A549 (cell line): Measurements from ENCODE around the gene OLFM1. TPM values are rescaled to one million over a fixed set of nuclear protein-coding genes. Genes with fewer than 3 reads are reported as not detected.

Source experiments
- ATAC-seq, 2 experiments: fragments of 200-7000 bp in 1 of 2; fragments of >200 bp in 1 of 2; cut with Nextera tagmentation in 1 of 2; cut with Tn5 transposase in 1 of 2; 3 replicates each; pipeline versions ENCODE4 v1.8.0 to v1.9.1; 2018 to 2020; ENCODE audit warnings: mild to moderate bottlenecking in 1 of 2, moderate library complexity in 1 of 2
- CTCF ChIA-PET: fragments of 300-600 bp; sonication (Branson Sonifier 250); formaldehyde crosslinking; extraction: SDS; loops from one replicate; lab custom pipeline; 2021; ENCODE audit warnings: antibody characterized with exemption, inconsistent platforms; lab: Yijun Ruan, JAX
- POLR2A ChIA-PET: fragments of 350-600 bp; formaldehyde crosslinking; extraction: SDS; loops from one replicate; lab custom pipeline; 2021; ENCODE audit warnings: antibody characterized with exemption, inconsistent platforms; lab: Yijun Ruan, JAX
- DNase-seq, 2 experiments: peaks; one replicate each; pipeline versions ENCODE4 v3.0.0 to v3.0.0-alpha.2; 2011 to 2016; ENCODE audit warnings: low read depth in 1 of 2, low spot score in 1 of 2
- FAIRE-seq: peaks from 2 replicates; lab custom pipeline; 2011; peaks lifted over from hg19 to GRCh38; lab: Jason Lieb, UNC
- H3K27ac ChIP-seq, 2 experiments: fragments of >200 bp; sonication (Bioruptor Twin); formaldehyde crosslinking; 3 replicates each; pipeline ENCODE4 v1.5.1; 2016 to 2017
- H3K4me1 ChIP-seq: fragments of >200 bp; sonication (Bioruptor Twin); formaldehyde crosslinking; 3 replicates; pipeline ENCODE4 v1.6.1; 2016
- H3K4me2 ChIP-seq: fragments of >200 bp; sonication (Bioruptor Twin); formaldehyde crosslinking; 3 replicates; pipeline ENCODE4 v1.6.1; 2016
- H3K4me3 ChIP-seq: fragments of >200 bp; sonication (Bioruptor Twin); formaldehyde crosslinking; 3 replicates; pipeline ENCODE4 v1.5.1; 2016
- H3K9me3 ChIP-seq: fragments of >200 bp; sonication (Bioruptor Twin); formaldehyde crosslinking; 3 replicates; pipeline ENCODE4 v1.6.1; 2016
- CHD4 ChIP-seq: fragments of 200-600 bp; sonication (generic); IDR thresholded peaks from 2 replicates; pipeline ENCODE4 v1.6.1; 2016; ENCODE audit warnings: antibody characterized with exemption, mild to moderate bottlenecking, borderline replicate concordance
- EHMT2 ChIP-seq: fragments of 200-600 bp; sonication (generic); IDR thresholded peaks from 2 replicates; pipeline ENCODE4 v1.6.1; 2016; ENCODE audit warnings: antibody characterized with exemption, low read depth, mild to moderate bottlenecking, moderate library complexity
- ESRRA ChIP-seq: fragments of 150-350 bp; IDR thresholded peaks from 2 replicates; pipeline ENCODE4 v1.6.1; 2014; ENCODE audit warnings: mild to moderate bottlenecking, low read length, borderline replicate concordance
- FOSL2 ChIP-seq, 2 experiments: fragments of 450-650 bp in 1 of 2; fragments of >200 bp in 1 of 2; sonication (Bioruptor Twin) in 1 of 2; formaldehyde crosslinking; IDR thresholded peaks; 2 replicates each; pipeline versions ENCODE4 v1.5.0 to v1.6.1; 2016 to 2020; ENCODE audit warnings: mild to moderate bottlenecking in 1 of 2, moderate library complexity in 1 of 2
- FOXS1 ChIP-seq: fragments of 250-450 bp; sonication (Bioruptor Pico); IDR thresholded peaks from 2 replicates; pipeline ENCODE4 v1.5.0; 2020; ENCODE audit warnings: mild to moderate bottlenecking, moderate library complexity
- HEYL ChIP-seq: fragments of 250-450 bp; sonication (Bioruptor Pico); IDR thresholded peaks from 2 replicates; pipeline ENCODE4 v1.8.0; 2021; ENCODE audit warnings: mild to moderate bottlenecking, moderate library complexity
- HOXB13 ChIP-seq: fragments of 250-450 bp; sonication (Bioruptor Pico); IDR thresholded peaks from 2 replicates; pipeline ENCODE4 v1.5.0; 2020; ENCODE audit warnings: low read depth, mild to moderate bottlenecking, moderate library complexity
- HOXB5 ChIP-seq: fragments of 250-450 bp; sonication (Bioruptor Pico); IDR thresholded peaks from 2 replicates; pipeline ENCODE4 v1.5.0; 2020; ENCODE audit warnings: mild to moderate bottlenecking, moderate library complexity
- MAZ ChIP-seq: fragments of 150-350 bp; IDR thresholded peaks from 2 replicates; pipeline ENCODE4 v1.6.1; 2014; ENCODE audit warnings: antibody characterized with exemption, low read depth, low read length, borderline replicate concordance
- NR3C1 ChIP-seq: fragments of >200 bp; sonication (Bioruptor Twin); formaldehyde crosslinking; IDR thresholded peaks from 3 replicates; pipeline ENCODE4 v1.6.1; 2017
- RCOR1 ChIP-seq: fragments of 150-350 bp; IDR thresholded peaks from 2 replicates; pipeline ENCODE4 v1.6.1; 2014; ENCODE audit warnings: antibody characterized with exemption, low read length, low read depth
- SREBF2 ChIP-seq: fragments of 450-650 bp; IDR thresholded peaks from 2 replicates; pipeline ENCODE4 v1.6.1; 2014; ENCODE audit warnings: mild to moderate bottlenecking, moderate library complexity
- TFCP2L1 ChIP-seq: fragments of 250-450 bp; sonication (Bioruptor Pico); IDR thresholded peaks from 2 replicates; pipeline ENCODE4 v1.5.0; 2021; ENCODE audit warnings: mild to moderate bottlenecking
- ZC3H11A ChIP-seq: fragments of 450-650 bp; IDR thresholded peaks from 2 replicates; pipeline ENCODE4 v1.6.1; 2014; ENCODE audit warnings: antibody characterized with exemption, mild to moderate bottlenecking
- ZNF302 ChIP-seq: fragments of 250-450 bp; sonication (Bioruptor Pico); IDR thresholded peaks from 2 replicates; pipeline ENCODE4 v1.9.0; 2021; ENCODE audit warnings: inconsistent platforms, mild to moderate bottlenecking, moderate library complexity
- WGBS: methylation state at CpG from one replicate; pipeline ENCODE4 v1.1.6; 2017; ENCODE audit errors: missing lambda C conversion rate; 5-methylcytosine and 5-hydroxymethylcytosine counted together
- polyA plus RNA-seq, 4 experiments: library from polyadenylated mRNA; depleted of rRNA in 3 of 4; stranded (reverse); fragments of >200 nt; fragmentation: RNase III in 1 of 4; extraction: RNeasy Plus Mini Kit Qiagen cat#74134 plus additional on column Dnase treatment in 1 of 4; gene quantifications; 2 replicates in 3 of 4; 3 replicates in 1 of 4; pipeline ENCODE4 v1.2.3, GENCODE V29; 2011 to 2017
- TF ChIP-seq, protein P1 (sequence below): fragments of 200-600 bp; sonication (generic); IDR thresholded peaks from 2 replicates; pipeline ENCODE4 v1.6.1; 2016; ENCODE audit warnings: antibody characterized with exemption, mild to moderate bottlenecking, moderate library complexity
- TF ChIP-seq, protein P2 (sequence below): fragments of 250-450 bp; sonication (Bioruptor Pico); IDR thresholded peaks from 2 replicates; pipeline ENCODE4 v1.5.0; 2021; ENCODE audit warnings: mild to moderate bottlenecking, moderate library complexity, borderline replicate concordance
- TF ChIP-seq, protein P3 (sequence below): IDR thresholded peaks from 2 replicates; pipeline ENCODE4 v1.6.1; 2012
- TF ChIP-seq, protein P4 (sequence below): fragments of >200 bp; sonication (Bioruptor Twin); formaldehyde crosslinking; IDR thresholded peaks from 3 replicates; pipeline ENCODE4 v1.6.1; 2016
- TF ChIP-seq, protein P5 (sequence below): IDR thresholded peaks from 2 replicates; pipeline ENCODE4 v1.6.1; 2012; ENCODE audit warnings: low read depth, borderline replicate concordance

Gene OLFM1
- polyA plus RNA-seq, 2 of the 4 experiments (the other 2 are of a cell fraction): 2.7 to 10.5 TPM

DNA sequence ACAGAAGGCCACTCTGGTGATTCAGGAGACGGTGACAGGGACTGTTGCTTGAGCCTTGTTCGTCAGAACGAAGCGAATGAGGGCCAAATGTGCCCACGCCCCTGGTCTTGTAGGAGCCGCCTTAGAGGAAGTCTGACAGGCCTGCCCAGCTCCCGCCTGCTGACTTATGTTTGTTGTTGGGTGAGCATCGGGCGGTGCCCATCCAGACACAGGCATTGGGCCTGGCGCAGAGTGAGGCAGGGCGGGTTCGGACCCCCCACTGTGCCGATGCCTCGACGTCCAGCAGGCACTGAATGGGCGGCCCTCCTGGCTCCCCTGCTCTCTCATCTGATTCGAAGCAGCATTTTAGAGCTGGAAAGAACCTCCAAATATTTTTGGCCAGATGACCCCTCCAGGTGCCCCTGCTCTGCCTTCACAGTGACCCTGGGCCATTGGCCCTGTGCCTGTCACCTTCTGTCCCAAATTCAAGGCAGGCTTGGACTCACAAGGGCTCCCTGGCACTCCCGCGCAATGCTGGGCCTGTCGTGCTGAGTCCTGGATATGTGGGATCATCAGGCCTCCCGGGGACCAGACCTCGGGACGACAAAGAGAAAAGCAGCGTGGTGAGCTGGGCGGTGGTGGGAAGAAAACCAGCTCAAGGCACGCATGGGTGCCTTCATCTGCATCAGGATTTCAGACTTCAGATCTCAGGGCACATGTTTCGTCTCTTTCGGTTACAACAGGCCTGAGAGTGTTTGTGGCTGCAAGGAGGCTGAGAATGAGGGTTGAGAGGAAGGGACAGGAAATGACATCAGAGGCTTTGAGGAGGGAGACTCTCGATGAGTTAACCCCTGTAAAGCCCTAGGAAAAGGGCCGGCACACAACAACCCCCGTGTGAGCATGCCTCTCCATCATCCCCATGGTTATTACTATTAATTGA is 37.1 kb upstream of the OLFM1 start:
- ATAC-seq (no peak), DNase-seq (no peak), FAIRE-seq (no peak)
- H3K4me2 ChIP-seq: no peak overlapping the region
- H3K4me3 ChIP-seq: no peak overlapping the region
- peaks cover 26% of the 10 kb centered on the region for H3K9me3 ChIP-seq
- WGBS: 48% methylated on average over 29 of the region's 31 CpGs
- POLR2A ChIA-PET: no interaction called here
- H3K27ac ChIP-seq: no peak overlapping the region
- H3K4me1 ChIP-seq: no peaks in the 10 kb centered on the region
- CTCF ChIA-PET: interaction anchor here (0.6 kb wide), 1 partner anchor 15 kb away, joined by 3 read pairs; no protein-coding TSS in a partner anchor
- TF ChIP-seq ESRRA (no peak), MAZ (no peak), CHD4 (no peak), HOXB13 (CRISPR knock-in tag) (no peak), ZC3H11A (no peak), RCOR1 (no peak), EHMT2 (no peak), ZNF302 (no peak), NR3C1 (no peak), HEYL (no peak), FOXS1 (CRISPR knock-in tag) (no peak), HOXB5 (CRISPR knock-in tag) (no peak), TFCP2L1 (CRISPR knock-in tag) (no peak), FOSL2 (IDR thresholded peaks at IDR 0.05) (no peak), FOSL2 (CRISPR knock-in tag; IDR thresholded peaks at IDR 0.05) (no peak), SREBF2 (no peak)
- TF ChIP-seq, protein P1, sequence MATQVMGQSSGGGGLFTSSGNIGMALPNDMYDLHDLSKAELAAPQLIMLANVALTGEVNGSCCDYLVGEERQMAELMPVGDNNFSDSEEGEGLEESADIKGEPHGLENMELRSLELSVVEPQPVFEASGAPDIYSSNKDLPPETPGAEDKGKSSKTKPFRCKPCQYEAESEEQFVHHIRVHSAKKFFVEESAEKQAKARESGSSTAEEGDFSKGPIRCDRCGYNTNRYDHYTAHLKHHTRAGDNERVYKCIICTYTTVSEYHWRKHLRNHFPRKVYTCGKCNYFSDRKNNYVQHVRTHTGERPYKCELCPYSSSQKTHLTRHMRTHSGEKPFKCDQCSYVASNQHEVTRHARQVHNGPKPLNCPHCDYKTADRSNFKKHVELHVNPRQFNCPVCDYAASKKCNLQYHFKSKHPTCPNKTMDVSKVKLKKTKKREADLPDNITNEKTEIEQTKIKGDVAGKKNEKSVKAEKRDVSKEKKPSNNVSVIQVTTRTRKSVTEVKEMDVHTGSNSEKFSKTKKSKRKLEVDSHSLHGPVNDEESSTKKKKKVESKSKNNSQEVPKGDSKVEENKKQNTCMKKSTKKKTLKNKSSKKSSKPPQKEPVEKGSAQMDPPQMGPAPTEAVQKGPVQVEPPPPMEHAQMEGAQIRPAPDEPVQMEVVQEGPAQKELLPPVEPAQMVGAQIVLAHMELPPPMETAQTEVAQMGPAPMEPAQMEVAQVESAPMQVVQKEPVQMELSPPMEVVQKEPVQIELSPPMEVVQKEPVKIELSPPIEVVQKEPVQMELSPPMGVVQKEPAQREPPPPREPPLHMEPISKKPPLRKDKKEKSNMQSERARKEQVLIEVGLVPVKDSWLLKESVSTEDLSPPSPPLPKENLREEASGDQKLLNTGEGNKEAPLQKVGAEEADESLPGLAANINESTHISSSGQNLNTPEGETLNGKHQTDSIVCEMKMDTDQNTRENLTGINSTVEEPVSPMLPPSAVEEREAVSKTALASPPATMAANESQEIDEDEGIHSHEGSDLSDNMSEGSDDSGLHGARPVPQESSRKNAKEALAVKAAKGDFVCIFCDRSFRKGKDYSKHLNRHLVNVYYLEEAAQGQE: no peak
- TF ChIP-seq, protein P2, sequence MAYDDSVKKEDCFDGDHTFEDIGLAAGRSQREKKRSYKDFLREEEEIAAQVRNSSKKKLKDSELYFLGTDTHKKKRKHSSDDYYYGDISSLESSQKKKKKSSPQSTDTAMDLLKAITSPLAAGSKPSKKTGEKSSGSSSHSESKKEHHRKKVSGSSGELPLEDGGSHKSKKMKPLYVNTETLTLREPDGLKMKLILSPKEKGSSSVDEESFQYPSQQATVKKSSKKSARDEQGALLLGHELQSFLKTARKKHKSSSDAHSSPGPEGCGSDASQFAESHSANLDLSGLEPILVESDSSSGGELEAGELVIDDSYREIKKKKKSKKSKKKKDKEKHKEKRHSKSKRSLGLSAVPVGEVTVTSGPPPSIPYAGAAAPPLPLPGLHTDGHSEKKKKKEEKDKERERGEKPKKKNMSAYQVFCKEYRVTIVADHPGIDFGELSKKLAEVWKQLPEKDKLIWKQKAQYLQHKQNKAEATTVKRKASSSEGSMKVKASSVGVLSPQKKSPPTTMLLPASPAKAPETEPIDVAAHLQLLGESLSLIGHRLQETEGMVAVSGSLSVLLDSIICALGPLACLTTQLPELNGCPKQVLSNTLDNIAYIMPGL (CRISPR knock-in tag): no peak
- TF ChIP-seq, protein P3, sequence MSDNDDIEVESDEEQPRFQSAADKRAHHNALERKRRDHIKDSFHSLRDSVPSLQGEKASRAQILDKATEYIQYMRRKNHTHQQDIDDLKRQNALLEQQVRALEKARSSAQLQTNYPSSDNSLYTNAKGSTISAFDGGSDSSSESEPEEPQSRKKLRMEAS: no peak
- TF ChIP-seq, protein P4, sequence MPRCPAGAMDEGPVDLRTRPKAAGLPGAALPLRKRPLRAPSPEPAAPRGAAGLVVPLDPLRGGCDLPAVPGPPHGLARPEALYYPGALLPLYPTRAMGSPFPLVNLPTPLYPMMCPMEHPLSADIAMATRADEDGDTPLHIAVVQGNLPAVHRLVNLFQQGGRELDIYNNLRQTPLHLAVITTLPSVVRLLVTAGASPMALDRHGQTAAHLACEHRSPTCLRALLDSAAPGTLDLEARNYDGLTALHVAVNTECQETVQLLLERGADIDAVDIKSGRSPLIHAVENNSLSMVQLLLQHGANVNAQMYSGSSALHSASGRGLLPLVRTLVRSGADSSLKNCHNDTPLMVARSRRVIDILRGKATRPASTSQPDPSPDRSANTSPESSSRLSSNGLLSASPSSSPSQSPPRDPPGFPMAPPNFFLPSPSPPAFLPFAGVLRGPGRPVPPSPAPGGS: no peak
- TF ChIP-seq, protein P5, sequence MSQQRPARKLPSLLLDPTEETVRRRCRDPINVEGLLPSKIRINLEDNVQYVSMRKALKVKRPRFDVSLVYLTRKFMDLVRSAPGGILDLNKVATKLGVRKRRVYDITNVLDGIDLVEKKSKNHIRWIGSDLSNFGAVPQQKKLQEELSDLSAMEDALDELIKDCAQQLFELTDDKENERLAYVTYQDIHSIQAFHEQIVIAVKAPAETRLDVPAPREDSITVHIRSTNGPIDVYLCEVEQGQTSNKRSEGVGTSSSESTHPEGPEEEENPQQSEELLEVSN: no peak
- TF ChIP-seq, all 56 proteins: peak for 0
